HepG2 (cell line): Measurements from ENCODE around the gene SYMPK. TPM values are rescaled to one million over a fixed set of nuclear protein-coding genes. Genes with fewer than 3 reads are reported as not detected.

ENCODE experiments used
- ATF7 ChIP-seq, 2 experiments: fragments of 450-650 bp in 1 of 2; sonication (generic) in 1 of 2; formaldehyde crosslinking in 1 of 2; IDR thresholded peaks; 2 replicates each; pipeline versions ENCODE4 v1.4.0 to v1.6.1; 2016 to 2020; ENCODE audit warnings: antibody characterized with exemption in 1 of 2, mild to moderate bottlenecking in 1 of 2, missing genetic modification reagents in 1 of 2
- DNMT1 ChIP-seq: sonication (generic); formaldehyde crosslinking; IDR thresholded peaks from 2 replicates; pipeline ENCODE4 v1.5.1; 2020; ENCODE audit warnings: mild to moderate bottlenecking, missing genetic modification reagents
- FOXK1 ChIP-seq: sonication (generic); formaldehyde crosslinking; IDR thresholded peaks from 2 replicates; pipeline ENCODE4 v1.4.0; 2020; ENCODE audit warnings: low read depth, missing genetic modification reagents, borderline replicate concordance
- FOXP1 ChIP-seq, 2 experiments: fragments of 450-650 bp in 1 of 2; IDR thresholded peaks; 2 replicates each; pipeline ENCODE4 v1.6.1; 2017 to 2018; ENCODE audit warnings: antibody characterized with exemption in 1 of 2
- NCOA1 ChIP-seq: sonication (generic); formaldehyde crosslinking; IDR thresholded peaks from 2 replicates; pipeline ENCODE4 v1.9.0; 2021; ENCODE audit warnings: missing genetic modification reagents
- NKX3-1 ChIP-seq: sonication (generic); formaldehyde crosslinking; IDR thresholded peaks from 2 replicates; pipeline ENCODE4 v1.5.0; 2020; ENCODE audit warnings: missing genetic modification reagents
- NPAS2 ChIP-seq: sonication (generic); formaldehyde crosslinking; IDR thresholded peaks from 2 replicates; pipeline ENCODE4 v1.8.0; 2022; ENCODE audit warnings: mild to moderate bottlenecking, missing genetic modification reagents, borderline replicate concordance
- POLR2AphosphoS5 ChIP-seq: IDR thresholded peaks from 2 replicates; pipeline ENCODE4 v1.6.1; 2012; ENCODE audit warnings: low read depth, low read length
- PRDM10 ChIP-seq: sonication (generic); formaldehyde crosslinking; IDR thresholded peaks from 2 replicates; pipeline ENCODE4 v1.4.0; 2020; ENCODE audit warnings: low read depth, missing genetic modification reagents
- PREB ChIP-seq: sonication (generic); formaldehyde crosslinking; IDR thresholded peaks from 2 replicates; pipeline ENCODE4 v1.4.0; 2020; ENCODE audit warnings: missing genetic modification reagents
- RELA ChIP-seq: sonication (generic); formaldehyde crosslinking; IDR thresholded peaks from 2 replicates; pipeline ENCODE4 v1.4.0; 2020; ENCODE audit warnings: missing genetic modification reagents
- REST ChIP-seq, 2 experiments: IDR thresholded peaks; 2 replicates each; pipeline ENCODE4 v1.6.1; 2011 to 2012; ENCODE audit warnings: low read length in 2 of 2, borderline replicate concordance in 1 of 2, low read depth in 1 of 2, mild to moderate bottlenecking in 1 of 2, moderate library complexity in 1 of 2
- RFX1 ChIP-seq: fragments of 450-650 bp; IDR thresholded peaks from 2 replicates; pipeline ENCODE4 v1.6.1; 2017
- TP53 ChIP-seq: sonication (generic); formaldehyde crosslinking; conservative IDR thresholded peaks from 2 replicates; pipeline ENCODE4 v1.4.0; 2020; ENCODE audit warnings: missing genetic modification reagents
- ZNF234 ChIP-seq: sonication (generic); formaldehyde crosslinking; conservative IDR thresholded peaks from 2 replicates; pipeline ENCODE4 v1.5.1; 2020; ENCODE audit warnings: mild to moderate bottlenecking, missing genetic modification reagents
- polyA plus RNA-seq, 8 experiments: library from polyadenylated mRNA; depleted of rRNA in 3 of 8; stranded (reverse) in 7 of 8; unstranded in 1 of 8; fragments of >200 nt; fragmentation: Illumina TruSeq in 4 of 8; extraction: Trizol in 4 of 8; gene quantifications; 2 replicates each; pipeline versions ENCODE4 v1.2.1 to v1.2.3, GENCODE V29; 2011 to 2016; ENCODE audit warnings: low read depth in 4 of 8, missing spikeins in 1 of 8, mixed read lengths in 1 of 8; ENCODE audit not compliant: insufficient read depth in 1 of 8
- total RNA-seq, 5 experiments: library from RNA; depleted of rRNA; stranded (reverse); fragments of >200 nt; fragmentation: Illumina TruSeq; extraction: Trizol; gene quantifications; 2 replicates each; pipeline ENCODE4 v1.2.3, GENCODE V29; 2016; ENCODE audit warnings: low read depth in 1 of 5
- TF ChIP-seq, protein P1 (sequence below): sonication (generic); formaldehyde crosslinking; IDR thresholded peaks from 2 replicates; pipeline ENCODE4 v1.8.0; 2022; ENCODE audit warnings: low read depth, missing genetic modification reagents
- TF ChIP-seq, protein P2 (sequence below): sonication (generic); formaldehyde crosslinking; IDR thresholded peaks from 2 replicates; pipeline ENCODE4 v1.8.0; 2022; ENCODE audit warnings: mild to moderate bottlenecking, missing genetic modification reagents, moderate library complexity

Gene SYMPK
- total and polyA plus RNA-seq, 2 of the 13 experiments (the other 11 are each of a cell fraction or from before 2014, with no cell fraction given), result 21.9 to 55.7 TPM

- TF ChIP-seq, protein P1, sequence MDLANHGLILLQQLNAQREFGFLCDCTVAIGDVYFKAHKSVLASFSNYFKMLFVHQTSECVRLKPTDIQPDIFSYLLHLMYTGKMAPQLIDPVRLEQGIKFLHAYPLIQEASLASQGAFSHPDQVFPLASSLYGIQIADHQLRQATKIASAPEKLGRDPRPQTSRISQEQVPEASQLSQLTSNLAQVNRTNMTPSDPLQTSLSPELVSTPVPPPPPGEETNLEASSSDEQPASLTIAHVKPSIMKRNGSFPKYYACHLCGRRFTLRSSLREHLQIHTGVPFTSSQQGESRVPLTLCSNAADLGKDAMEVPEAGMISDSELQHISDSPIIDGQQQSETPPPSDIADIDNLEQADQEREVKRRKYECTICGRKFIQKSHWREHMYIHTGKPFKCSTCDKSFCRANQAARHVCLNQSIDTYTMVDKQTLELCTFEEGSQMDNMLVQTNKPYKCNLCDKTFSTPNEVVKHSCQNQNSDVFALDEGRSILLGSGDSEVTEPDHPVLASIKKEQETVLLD, result no peak; the same call in 1 of the 2 replicates
- TF ChIP-seq TP53 (CRISPR knock-in tag), result 0 out of 2 replicates have a peak, but pooled peaks have one; percentile 46
- TF ChIP-seq NKX3-1 (CRISPR knock-in tag), result 0 out of 2 replicates have a peak, but pooled peaks have one; percentile 66
- TF ChIP-seq NPAS2 (CRISPR knock-in tag), result no peak
- no peak for TF ChIP-seq ZNF234
- no peak for TF ChIP-seq REST (IDR thresholded peaks at IDR 0.05; ENCODE audit: borderline replicate concordance in 1 of 2, low read depth in 1 of 2, low read length in 2 of 2)
- TF ChIP-seq PREB, result no peak
- peak; percentile 87; the same call in 1 of the 2 replicates for TF ChIP-seq FOXK1 (CRISPR knock-in tag)
- no peak for TF ChIP-seq ATF7 (IDR thresholded peaks at IDR 0.05)
- TF ChIP-seq ATF7 (CRISPR knock-in tag; IDR thresholded peaks at IDR 0.05), result no peak
- TF ChIP-seq, protein P2, sequence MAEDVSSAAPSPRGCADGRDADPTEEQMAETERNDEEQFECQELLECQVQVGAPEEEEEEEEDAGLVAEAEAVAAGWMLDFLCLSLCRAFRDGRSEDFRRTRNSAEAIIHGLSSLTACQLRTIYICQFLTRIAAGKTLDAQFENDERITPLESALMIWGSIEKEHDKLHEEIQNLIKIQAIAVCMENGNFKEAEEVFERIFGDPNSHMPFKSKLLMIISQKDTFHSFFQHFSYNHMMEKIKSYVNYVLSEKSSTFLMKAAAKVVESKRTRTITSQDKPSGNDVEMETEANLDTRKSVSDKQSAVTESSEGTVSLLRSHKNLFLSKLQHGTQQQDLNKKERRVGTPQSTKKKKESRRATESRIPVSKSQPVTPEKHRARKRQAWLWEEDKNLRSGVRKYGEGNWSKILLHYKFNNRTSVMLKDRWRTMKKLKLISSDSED (CRISPR knock-in tag), result no peak
- TF ChIP-seq POLR2AphosphoS5, result peak; percentile 63
- no peak for TF ChIP-seq RELA (CRISPR knock-in tag)
- TF ChIP-seq PRDM10 (CRISPR knock-in tag), result 0 out of 2 replicates have a peak, but pooled peaks have one; percentile 84
- no peak for TF ChIP-seq DNMT1 (CRISPR knock-in tag)
- TF ChIP-seq RFX1, result no peak
- TF ChIP-seq NCOA1 (CRISPR knock-in tag), result no peak
- no peak for TF ChIP-seq FOXP1 (IDR thresholded peaks at IDR 0.05)
- no peak for TF ChIP-seq FOXP1 (CRISPR knock-in tag; IDR thresholded peaks at IDR 0.05)
These were observed 23.7 kb upstream of the SYMPK start (continued) for GRCh38 chr19:45886427-45887199.
